ENCODE results near the gene AZI2. TPM values are rescaled to one million over a fixed set of nuclear protein-coding genes. Genes with fewer than 3 reads are reported as not detected.

Gene AZI2
- total RNA-seq, 1 donor from 2014 or later = 84.6 TPM

GRCh38 chr3:28278918-28279317 is 69.7 kb downstream of the AZI2 start:
- Histone ChIP-seq H3K4me3 (no peak overlapping the region), H3K27ac (no peak overlapping the region), H3K27me3 (no peaks in the 10 kb centered on the region), H3K9me3 (no peaks in the 10 kb centered on the region), H3K4me1 (no peaks in the 10 kb centered on the region), H3K36me3 (peaks cover 6% of the 10 kb centered on the region)
- no peak for TF ChIP-seq CTCF (IDR thresholded peaks at IDR 0.05)
- intact Hi-C loops (cut with DNase I) = no loop called here
- DNase-seq (no peak), ATAC-seq (no peak)

GRCh38 chr3:28273837-28274236 is 74.8 kb downstream of the AZI2 start:
- H3K27ac ChIP-seq = no peak overlapping the region
- no peak for TF ChIP-seq CTCF (IDR thresholded peaks at IDR 0.05)
- intact Hi-C loops (cut with DNase I) = no loop called here
- DNase-seq (no peak), ATAC-seq (no peak)
- H3K9me3 ChIP-seq = peaks cover 7% of the 10 kb centered on the region
- peaks cover 6% of the 10 kb centered on the region for H3K36me3 ChIP-seq
- no peaks in the 10 kb centered on the region for H3K27me3 ChIP-seq
- H3K4me1 ChIP-seq = no peaks in the 10 kb centered on the region
- no peak overlapping the region for H3K4me3 ChIP-seq

Other genes with a start within 250 kb of the AZI2 start
- 17.8 TPM for gene CMC1, start 107.2 kb downstream of the AZI2 start, total RNA-seq
- 0.96 TPM for gene ZCWPW2, start 103 bp downstream of the AZI2 start, total RNA-seq